HG02852 (cell line): Measurements from ENCODE around the gene SNAI3.

Experiments used
- ATAC-seq: cut with Tn5 transposase; IDR thresholded peaks from one replicate; pipeline ENCODE4 v1.9.1; 2021; ENCODE audit warnings: mild to moderate bottlenecking, moderate library complexity; ENCODE audit not compliant: unreplicated experiment

SNAI3 gene

GRCh38 chr16:88721815-88722755 lies 35.8 kb upstream of the SNAI3 start:
- no peak for ATAC-seq

- no peak for ATAC-seq
Measured at GRCh38 chr16:88721236-88721635, 34.9 kb upstream of the SNAI3 start.

DNA sequence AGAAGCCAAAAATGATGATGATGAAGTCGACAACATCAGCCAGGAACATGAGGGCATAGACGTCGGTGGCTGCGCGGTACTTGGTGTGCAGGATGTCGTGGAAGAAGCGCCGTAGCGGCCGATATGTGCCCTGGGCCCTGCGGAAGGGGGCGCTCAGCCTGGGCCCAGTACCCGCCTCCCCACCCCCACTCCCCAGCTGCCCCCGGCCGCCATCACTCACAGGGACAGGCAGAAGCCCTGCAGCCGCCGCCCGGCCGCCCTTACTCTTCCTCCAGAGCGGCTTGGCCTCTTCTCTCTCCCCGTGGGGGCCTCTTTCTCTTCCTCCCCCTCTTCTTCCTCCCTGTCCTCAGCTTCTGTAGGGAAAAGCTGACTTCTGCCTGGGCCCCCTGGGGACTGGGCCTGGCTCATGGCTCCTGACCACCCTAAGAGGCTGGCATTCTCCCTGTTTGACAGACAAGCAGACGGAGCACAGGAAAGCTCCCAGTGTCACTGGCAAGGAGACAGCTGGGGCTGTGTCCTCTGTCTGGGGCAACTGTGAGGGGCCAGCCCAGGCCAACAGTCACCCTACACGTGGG lies 34.2 kb upstream of the SNAI3 start:
- no peak for ATAC-seq

DNA sequence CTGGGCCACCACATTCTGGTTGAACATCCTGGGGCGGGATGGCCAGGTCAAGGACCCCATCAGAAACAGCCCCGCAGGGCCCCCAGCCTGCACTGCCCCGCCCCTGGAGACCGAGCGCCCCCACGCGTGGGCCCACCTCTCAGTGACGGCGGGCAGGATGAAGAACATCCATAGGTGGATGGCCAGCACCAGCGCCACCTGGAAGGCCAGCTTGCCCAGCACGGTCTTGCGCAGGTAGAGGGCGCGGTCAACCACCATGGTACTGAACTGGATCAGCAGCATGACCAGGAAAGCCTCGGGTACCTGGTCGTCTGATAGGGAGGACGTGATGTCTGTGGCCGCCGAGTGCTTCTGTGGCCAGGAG lies 33.6 kb upstream of the SNAI3 start:
- no peak for ATAC-seq

DNA sequence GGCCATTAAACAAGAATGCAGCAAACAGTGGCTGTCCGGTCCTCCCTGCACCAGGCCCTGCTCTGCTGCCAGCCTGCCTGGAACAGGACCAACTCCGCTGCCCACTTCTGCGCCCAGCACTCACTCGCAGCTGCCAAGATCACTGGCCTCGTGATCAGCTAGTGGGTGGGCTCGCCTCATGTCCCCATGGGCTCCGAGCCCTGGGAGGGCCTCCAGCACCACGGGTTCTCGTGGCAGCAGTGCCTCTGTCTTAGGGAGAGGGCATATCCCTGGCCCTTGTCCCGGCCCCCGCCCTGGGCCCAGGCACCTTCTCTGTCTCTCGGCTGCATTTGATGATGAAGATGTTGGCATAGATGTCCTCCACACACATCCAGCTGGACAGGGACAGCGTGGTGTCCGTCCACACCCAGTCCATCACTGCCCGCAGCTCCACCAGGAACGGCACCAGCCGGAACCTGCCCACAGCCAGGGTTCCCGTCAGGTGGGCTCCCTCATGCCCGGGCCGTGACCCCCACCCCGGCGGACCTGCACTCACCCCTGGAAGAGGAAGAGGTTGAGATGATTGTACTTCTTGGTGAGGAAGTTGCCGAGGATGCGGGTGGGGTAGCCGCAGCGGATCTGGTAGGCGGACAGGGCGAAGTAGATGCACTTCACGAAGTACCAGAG lies 33.1 kb upstream of the SNAI3 start:
- no peak for ATAC-seq

- no peak for ATAC-seq
Measured at GRCh38 chr16:88718178-88718577, 31.9 kb upstream of the SNAI3 start.

DNA sequence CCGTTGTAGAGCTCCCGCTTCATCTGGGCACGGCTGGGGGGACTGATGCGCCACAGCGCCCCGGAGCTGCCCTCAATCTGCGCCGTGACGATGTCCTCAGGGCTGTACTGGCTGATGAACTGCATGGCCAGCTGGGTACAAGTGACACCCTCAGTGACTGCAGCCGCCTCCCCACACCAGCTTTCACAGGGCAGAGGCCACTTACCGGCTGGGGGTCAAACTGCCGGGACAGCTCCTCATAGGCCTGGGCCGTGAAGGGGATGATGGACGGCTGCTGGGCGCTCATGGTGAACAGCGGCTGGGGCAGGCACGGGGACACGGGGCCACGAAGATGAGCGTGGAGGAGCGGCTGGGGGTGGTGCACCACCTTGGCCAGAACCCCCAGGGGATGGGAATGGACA lies 30.3 kb upstream of the SNAI3 start:
- no peak for ATAC-seq

GRCh38 chr16:88716201-88716600 lies 29.9 kb upstream of the SNAI3 start:
- no peak for ATAC-seq

DNA sequence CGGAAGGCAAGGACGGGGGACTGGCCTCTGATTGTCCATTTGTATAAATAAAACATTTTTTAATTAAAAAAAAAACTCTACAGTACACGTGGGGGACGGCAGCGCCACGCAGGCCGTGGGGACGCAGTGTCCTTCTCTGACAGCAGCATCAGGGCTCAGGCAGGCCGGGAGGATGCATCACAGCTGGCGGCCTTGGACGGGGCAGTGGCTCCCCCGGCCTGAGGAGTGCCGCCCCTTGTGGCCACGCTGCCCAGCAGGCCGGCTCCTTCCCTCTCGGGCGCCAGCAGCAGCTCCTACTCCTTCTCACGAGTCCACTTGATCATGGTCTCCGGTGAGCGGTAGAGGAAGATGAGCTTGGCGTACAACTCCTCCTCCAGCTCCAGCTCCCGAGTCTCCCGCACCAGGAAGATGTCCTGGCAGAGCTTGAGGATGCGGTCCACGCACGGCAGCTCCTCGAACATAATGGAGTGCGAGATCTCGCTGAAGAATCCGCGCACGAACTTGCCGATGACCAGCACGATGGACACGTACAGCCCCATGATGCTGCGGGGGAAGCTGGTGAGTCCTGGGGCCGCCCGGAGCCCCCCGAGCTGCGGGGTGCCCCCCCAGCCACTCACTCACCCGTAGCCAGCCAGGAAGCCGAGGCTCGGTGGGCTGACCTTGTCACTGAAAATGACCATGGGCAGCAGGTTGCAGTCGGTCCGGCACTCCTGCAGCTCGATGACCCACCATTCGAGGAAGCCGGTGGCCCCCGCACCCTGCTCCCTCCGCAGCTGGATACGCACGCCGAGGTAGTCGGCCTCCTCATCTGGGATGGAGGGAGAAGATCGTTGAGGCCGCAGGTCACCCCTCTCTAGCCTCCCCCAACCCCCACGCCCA lies 29.2 kb upstream of the SNAI3 start:
- no peak for ATAC-seq

DNA sequence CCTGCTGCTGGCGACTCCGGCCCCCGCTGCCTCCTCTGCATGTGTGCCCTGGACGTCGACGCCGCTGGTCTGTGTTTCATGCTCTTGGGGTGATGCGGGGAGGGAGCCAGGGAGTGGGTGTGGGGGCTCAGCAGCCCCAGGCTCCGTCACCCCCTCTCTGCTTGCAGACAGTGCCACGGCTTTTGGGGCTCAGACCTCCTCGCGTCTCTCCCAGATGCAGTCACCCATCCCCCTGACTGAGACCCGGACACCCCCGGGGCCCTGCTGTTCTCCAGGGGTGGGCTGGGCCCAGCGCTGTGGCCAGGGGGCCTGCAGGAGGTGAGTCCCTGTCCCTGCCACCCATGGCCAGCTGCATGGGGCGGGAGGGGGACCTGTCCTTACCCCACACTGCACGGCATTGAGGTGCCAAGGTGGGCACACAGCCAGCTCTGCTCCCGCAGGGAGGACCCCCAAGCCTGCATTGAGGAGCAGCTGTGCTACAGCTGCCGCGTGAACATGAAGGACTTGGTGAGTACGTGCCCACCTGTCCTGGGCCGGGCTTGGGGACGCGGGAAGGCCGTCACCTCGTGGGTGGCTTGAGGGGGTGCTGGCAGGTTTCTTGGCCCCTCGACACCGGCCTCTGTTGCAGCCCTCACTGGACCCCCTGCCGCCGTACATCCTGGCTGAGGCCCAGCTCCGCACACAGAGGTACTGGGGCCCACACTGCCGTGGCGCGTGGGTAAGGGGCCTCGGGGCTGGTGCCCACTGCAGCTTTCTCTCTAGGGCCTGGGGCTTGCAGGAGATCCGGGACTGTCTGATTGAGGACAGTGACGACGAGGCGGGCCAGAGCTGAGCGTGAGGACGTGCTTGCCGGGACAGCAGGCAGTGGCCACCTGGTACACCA lies 28.4 kb upstream of the SNAI3 start:
- no peak for ATAC-seq

- ATAC-seq, result no peak
Measured at GRCh38 chr16:88713568-88714419, 27.5 kb upstream of the SNAI3 start.

DNA sequence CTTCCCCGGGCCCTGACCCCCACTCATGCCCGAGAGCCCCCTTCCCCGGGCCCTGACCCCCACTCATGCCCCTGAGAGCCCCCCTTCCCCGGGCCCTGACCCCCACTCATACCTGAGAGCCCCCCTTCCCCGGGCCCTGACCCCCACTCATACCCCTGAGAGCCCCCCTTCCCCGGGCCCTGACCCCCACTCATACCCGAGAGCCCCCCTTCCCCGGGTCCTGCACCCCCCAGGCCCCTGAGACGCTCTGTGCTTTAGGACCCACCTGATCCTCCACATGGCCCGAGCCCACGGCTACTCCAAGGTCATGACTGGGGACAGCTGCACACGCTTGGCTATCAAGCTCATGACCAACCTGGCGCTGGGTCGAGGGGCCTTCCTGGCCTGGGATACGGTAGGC lies 26.7 kb upstream of the SNAI3 start:
- no peak for ATAC-seq

- ATAC-seq, result no peak
Measured at GRCh38 chr16:88712362-88712979, 26.2 kb upstream of the SNAI3 start.

DNA sequence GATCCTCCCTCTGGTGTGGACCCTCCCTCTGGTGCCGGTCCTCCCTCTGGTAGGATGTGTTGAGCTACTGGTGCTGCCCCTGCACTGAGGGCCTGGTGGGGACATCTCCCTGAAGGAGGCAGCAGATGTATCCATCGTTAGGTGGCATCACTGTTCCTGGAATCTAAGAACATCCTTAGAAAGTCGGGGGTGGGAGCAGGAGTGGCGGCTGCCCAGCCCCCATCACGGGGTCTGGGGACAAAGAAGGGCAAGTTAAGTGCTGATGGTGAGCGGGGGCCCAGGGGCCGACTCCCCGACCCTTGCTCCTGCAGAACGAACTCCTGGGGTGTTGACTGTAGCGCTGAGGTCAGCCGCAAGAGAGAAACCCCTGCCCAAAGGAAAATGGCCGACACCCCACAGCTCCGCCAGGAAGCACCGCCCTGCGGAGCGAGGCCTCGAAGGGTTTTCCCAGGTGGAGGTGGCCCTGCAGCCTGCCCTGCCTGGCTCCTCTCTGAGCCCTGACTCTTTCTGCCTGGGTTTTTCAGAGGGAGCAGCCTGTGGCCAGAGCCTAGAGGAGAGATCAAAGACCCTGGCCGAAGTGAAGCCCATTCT lies 25.5 kb upstream of the SNAI3 start:
- ATAC-seq, result no peak

- ATAC-seq, result no peak
Measured at GRCh38 chr16:88710556-88710955, 24.2 kb upstream of the SNAI3 start.

GRCh38 chr16:88706965-88707826 lies 20.9 kb upstream of the SNAI3 start:
- no peak for ATAC-seq

- ATAC-seq, result peak; percentile 67
Measured at GRCh38 chr16:88706229-88706964, 20.1 kb upstream of the SNAI3 start, which contains the start of the genes CTU2 and RNF166. Gene CTU2, plus strand, starts transcription at chr16:88706503. Its CDS starts 28 bp downstream, at chr16:88706531. Gene RNF166, minus strand, starts transcription at chr16:88706408. Its CDS starts 83 bp downstream, at chr16:88706325.
